Fibroblast of lung (primary cell): ENCODE measurements around the gene L2HGDH.
"Not testable (repeated sequence)": the region's sequence is repeated elsewhere in the genome, so short reads cannot be mapped to it uniquely, and the experiment has no call there.

ENCODE experiments used
- CTCF ChIP-seq, 2 donors: IDR thresholded peaks in 1 of 2; conservative IDR thresholded peaks in 1 of 2; 1 replicate in 1 of 2; 2 replicates in 1 of 2; pipeline ENCODE4 v1.5.1; 2011 to 2012; ENCODE audit warnings: low read length in 2 of 2, control low read depth in 1 of 2, inconsistent platforms in 1 of 2, low read depth in 1 of 2, mild to moderate bottlenecking in 1 of 2
- EZH2 ChIP-seq: IDR thresholded peaks from 2 replicates; pipeline ENCODE4 v1.5.1; 2012; ENCODE audit warnings: low read length, control low read depth, mild to moderate bottlenecking; ENCODE audit errors: missing control alignments

- not testable (repeated sequence) for TF ChIP-seq CTCF (conservative IDR thresholded peaks at IDR 0.05 in 1 of 2, IDR thresholded peaks at IDR 0.05 in 1 of 2; ENCODE audit: low read depth in 1 of 2, low read length in 2 of 2); EZH2
These were observed 2.1 kb upstream of the L2HGDH start for GRCh38 chr14:50314098-50314497.
